ENCODE results near the gene DHX35.

GRCh38 chr20:39082622-39083398 is 120.7 kb downstream of the DHX35 start:
- TF ChIP-seq CTCF (IDR thresholded peaks at IDR 0.05) = no peak
- TF ChIP-seq POLR2A (IDR thresholded peaks at IDR 0.05) = no peak
- TF ChIP-seq EP300 (IDR thresholded peaks at IDR 0.05) = no peak

All from ovary (tissue), 3 donors.